SK-N-SH (cell line): ENCODE data around the gene WDR35. TPM values are rescaled to one million over a fixed set of nuclear protein-coding genes. Genes with fewer than 3 reads are reported as not detected.

ENCODE experiments used
- CTCF ChIA-PET: fragments of 300-600, 350-600 bp; formaldehyde crosslinking; extraction: SDS; loops from one replicate; lab custom pipeline; 2021; lab: Yijun Ruan, JAX
- POLR2A ChIA-PET: fragments of 350-600 bp; sonication (Branson Sonifier 250); formaldehyde crosslinking; extraction: SDS; loops from one replicate; lab custom pipeline; 2020; ENCODE audit warnings: antibody characterized with exemption, inconsistent platforms; lab: Yijun Ruan, JAX
- DNase-seq: peaks from one replicate; pipeline ENCODE4 v3.0.0; 2012
- H2AFZ ChIP-seq: fragments of 200-600 bp; sonication (generic); 2 replicates; pipeline ENCODE4 v1.8.1; 2016; ENCODE audit warnings: antibody characterized with exemption, mild to moderate bottlenecking, low read depth
- H3F3A ChIP-seq: fragments of 200-600 bp; sonication (generic); replicated peaks from 2 replicates; pipeline ENCODE3; 2016; ENCODE audit warnings: antibody characterized with exemption, mild to moderate bottlenecking; ENCODE audit not compliant: insufficient read depth
- H3K27ac ChIP-seq, 2 experiments: fragments of 200-500 bp in 1 of 2; fragments of 200-600 bp in 1 of 2; sonication (Bioruptor generic) in 1 of 2; sonication (generic), shearing (Covaris generic) in 1 of 2; 2 replicates each; pipeline versions ENCODE4 v1.5.1 to v1.6.1; 2014 to 2016; ENCODE audit warnings: low read depth in 2 of 2, inconsistent platforms in 1 of 2, low read length in 1 of 2, mild to moderate bottlenecking in 1 of 2, mixed read lengths in 1 of 2
- H3K27me3 ChIP-seq: fragments of 200-600 bp; sonication (generic), shearing (Covaris generic); 2 replicates; pipeline ENCODE4 v1.6.1; 2016; ENCODE audit warnings: mixed run types; ENCODE audit not compliant: insufficient read depth
- H3K36me3 ChIP-seq, 2 experiments: fragments of 200-500 bp in 1 of 2; fragments of 200-600 bp in 1 of 2; sonication (Bioruptor generic) in 1 of 2; sonication (generic) in 1 of 2; replicated peaks in 1 of 2; 2 replicates each; pipeline versions ENCODE3 to v1.5.1; 2014 to 2016; ENCODE audit warnings: low read length in 1 of 2, mild to moderate bottlenecking in 1 of 2; ENCODE audit not compliant: insufficient read depth in 2 of 2, control insufficient read depth in 1 of 2
- H3K4me1 ChIP-seq, 2 experiments: fragments of 200-500 bp in 1 of 2; fragments of 200-600 bp in 1 of 2; sonication (Bioruptor generic) in 1 of 2; sonication (generic), shearing (Covaris generic) in 1 of 2; 2 replicates each; pipeline versions ENCODE4 v1.5.1 to v1.6.1; 2014 to 2016; ENCODE audit warnings: low read depth in 1 of 2, low read length in 1 of 2, mixed run types in 1 of 2; ENCODE audit not compliant: insufficient read depth in 2 of 2, control insufficient read depth in 1 of 2
- H3K4me2 ChIP-seq: fragments of 200-600 bp; sonication (generic), shearing (Covaris generic); 2 replicates; pipeline ENCODE4 v1.6.1; 2017; ENCODE audit warnings: mixed run types
- H3K4me3 ChIP-seq, 2 experiments: fragments of 200-500 bp in 1 of 2; fragments of 200-600 bp in 1 of 2; sonication (Bioruptor generic) in 1 of 2; sonication (generic), shearing (Covaris generic) in 1 of 2; 2 replicates each; pipeline versions ENCODE4 v1.5.1 to v1.8.1; 2014 to 2016; ENCODE audit warnings: low read depth in 2 of 2, inconsistent platforms in 1 of 2, low read length in 1 of 2, mild to moderate bottlenecking in 1 of 2, mixed read lengths in 1 of 2, moderate library complexity in 1 of 2
- H3K79me2 ChIP-seq: fragments of 200-600 bp; sonication (generic); 2 replicates; pipeline ENCODE4 v1.8.1; 2017; ENCODE audit warnings: mild to moderate bottlenecking; ENCODE audit not compliant: insufficient read depth
- H3K9ac ChIP-seq: fragments of 200-600 bp; sonication (generic); 2 replicates; pipeline ENCODE4 v1.6.1; 2017; ENCODE audit warnings: mixed run types
- H3K9me2 ChIP-seq: fragments of 200-600 bp; sonication (generic); 2 replicates; pipeline ENCODE4 v1.6.1; 2017; ENCODE audit warnings: mixed run types
- H3K9me3 ChIP-seq: fragments of 200-600 bp; sonication (generic); 2 replicates; pipeline ENCODE4 v1.6.1; 2017; ENCODE audit warnings: mixed run types, mild to moderate bottlenecking, moderate library complexity
- H4K20me1 ChIP-seq: fragments of 200-600 bp; sonication (generic); 2 replicates; pipeline ENCODE4 v1.6.1; 2017; ENCODE audit warnings: mild to moderate bottlenecking, mixed run types; ENCODE audit not compliant: insufficient read depth
- CHD2 ChIP-seq: fragments of 150-350 bp; IDR thresholded peaks from 2 replicates; pipeline ENCODE4 v1.6.1; 2018; ENCODE audit warnings: low read length; ENCODE audit not compliant: partially characterized antibody
- EP300 ChIP-seq, 2 experiments: IDR thresholded peaks; 2 replicates each; pipeline versions ENCODE4 v1.4.0 to v1.6.1; 2012; ENCODE audit warnings: borderline replicate concordance in 1 of 2, low read depth in 1 of 2, low read length in 1 of 2
- EZH2phosphoT487 ChIP-seq: fragments of 200-600 bp; sonication (generic); IDR thresholded peaks from 2 replicates; pipeline ENCODE4 v1.6.1; 2017; ENCODE audit warnings: low read depth, mixed run types, mild to moderate bottlenecking, antibody characterized with exemption, moderate library complexity, borderline replicate concordance
- FOSL2 ChIP-seq: IDR thresholded peaks from 2 replicates; pipeline ENCODE4 v1.4.0; 2012; ENCODE audit warnings: low read depth, mild to moderate bottlenecking, moderate library complexity, borderline replicate concordance
- GATA2 ChIP-seq: sonication (generic); formaldehyde crosslinking; IDR thresholded peaks from 2 replicates; pipeline ENCODE4 v1.5.0; 2020; ENCODE audit warnings: mild to moderate bottlenecking, missing genetic modification reagents
- MEF2A ChIP-seq: IDR thresholded peaks from 2 replicates; pipeline ENCODE4 v1.4.0; 2012; ENCODE audit warnings: low read depth, borderline replicate concordance
- MXI1 ChIP-seq: IDR thresholded peaks from 2 replicates; pipeline ENCODE4 v1.6.1; 2012; ENCODE audit warnings: mild to moderate bottlenecking, low read depth, low read length, improper control_type of control experiment
- NFIC ChIP-seq: IDR thresholded peaks from 2 replicates; pipeline ENCODE4 v1.4.0; 2012; ENCODE audit warnings: borderline replicate concordance
- POLR2AphosphoS5 ChIP-seq: IDR thresholded peaks from 2 replicates; pipeline ENCODE4 v1.6.1; 2012; ENCODE audit warnings: low read depth, low read length
- RFX5 ChIP-seq: IDR thresholded peaks from 2 replicates; pipeline ENCODE4 v1.6.1; 2012; ENCODE audit warnings: mild to moderate bottlenecking, improper control_type of control experiment, low read length
- SIN3A ChIP-seq: IDR thresholded peaks from 2 replicates; pipeline ENCODE4 v1.6.1; 2012; ENCODE audit warnings: low read depth, mild to moderate bottlenecking, low read length, moderate library complexity, borderline replicate concordance
- SMC3 ChIP-seq: IDR thresholded peaks from 2 replicates; pipeline ENCODE4 v1.6.1; 2012; ENCODE audit warnings: low read depth, low read length, improper control_type of control experiment
- TEAD4 ChIP-seq: IDR thresholded peaks from 2 replicates; pipeline ENCODE4 v1.4.0; 2012; ENCODE audit warnings: mild to moderate bottlenecking, borderline replicate concordance; ENCODE audit not compliant: insufficient read depth
- WGBS: methylation state at CpG from one replicate; pipeline ENCODE4 v1.1.6; 2017; ENCODE audit warnings: low lambda C conversion rate; 5-methylcytosine and 5-hydroxymethylcytosine counted together
- polyA plus RNA-seq, 3 experiments: library from polyadenylated mRNA; depleted of rRNA; stranded (reverse); fragments of >200 nt; gene quantifications; 2 replicates each; pipeline ENCODE4 v1.2.3, GENCODE V29; 2012
- TF ChIP-seq, protein P1 (sequence below): IDR thresholded peaks from 2 replicates; pipeline ENCODE4; 2012
- TF ChIP-seq, protein P2 (sequence below): fragments of 200-600 bp; sonication (generic); IDR thresholded peaks from 2 replicates; pipeline ENCODE4 v1.6.1; 2017; ENCODE audit warnings: antibody characterized with exemption, mild to moderate bottlenecking, moderate library complexity
- TF ChIP-seq, protein P3 (sequence below): IDR thresholded peaks from 2 replicates; pipeline ENCODE4 v1.4.0; 2012; ENCODE audit warnings: low read depth, borderline replicate concordance

Gene WDR35
- polyA plus RNA-seq, 1 of the 3 experiments (the other 2 are of a cell fraction), result 8.6 TPM

DNA sequence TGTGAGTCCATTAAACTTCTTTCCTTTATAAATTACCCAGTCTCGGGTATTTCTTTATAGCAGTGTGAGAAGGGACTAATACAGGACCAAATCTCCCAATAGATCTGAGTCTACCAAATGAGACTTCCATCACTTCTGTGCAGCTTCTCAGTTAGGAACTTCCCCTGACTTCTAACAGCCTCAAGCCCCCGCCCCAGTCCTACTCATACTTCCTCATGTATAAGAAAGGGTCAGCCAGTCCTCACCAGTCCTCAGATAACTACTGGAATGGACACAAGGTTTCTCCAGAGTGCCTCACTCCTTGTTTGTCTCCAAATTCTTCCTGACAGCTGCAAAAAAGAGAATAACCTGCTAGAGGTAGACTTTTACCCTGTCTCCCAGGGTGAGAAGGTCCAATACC is 107.6 kb downstream of the WDR35 start:
- H4K20me1 ChIP-seq, result no peaks in the 10 kb centered on the region
- H3K27ac ChIP-seq, result no peak overlapping the region
- H3K4me1 ChIP-seq, result no peaks in the 10 kb centered on the region; a peak in 1 of 4 replicates
- CTCF ChIA-PET, result interaction anchor here (0.8 kb wide), 1 partner anchor 19 kb away, joined by 5 read pairs; no protein-coding TSS in a partner anchor
- H3K4me3 ChIP-seq, result no peak overlapping the region
- no peaks in the 10 kb centered on the region for H3K36me3 ChIP-seq
- no peaks in the 10 kb centered on the region for H3F3A ChIP-seq
- H2AFZ ChIP-seq, result no peak overlapping the region
- peaks cover 5% of the 10 kb centered on the region; the same call in 1 of the 2 replicates for H3K27me3 ChIP-seq
- H3K9me3 ChIP-seq, result no peaks in the 10 kb centered on the region
- H3K79me2 ChIP-seq, result no peaks in the 10 kb centered on the region
- H3K9me2 ChIP-seq, result no peaks in the 10 kb centered on the region
- no peak for DNase-seq
- no peak overlapping the region for H3K9ac ChIP-seq
- H3K4me2 ChIP-seq, result no peak overlapping the region
- POLR2A ChIA-PET, result no interaction called here
- 18% methylated on average over 2 of the region's 2 CpGs for WGBS
- TF ChIP-seq EZH2phosphoT487, result no peak
- TF ChIP-seq RFX5, result no peak
- TF ChIP-seq CHD2, result no peak
- no peak for TF ChIP-seq MXI1
- no peak for TF ChIP-seq EP300 (IDR thresholded peaks at IDR 0.05; ENCODE audit: borderline replicate concordance in 1 of 2, low read depth in 1 of 2, low read length in 1 of 2)
- no peak for TF ChIP-seq GATA2 (CRISPR knock-in tag)
- no peak for TF ChIP-seq NFIC
- TF ChIP-seq, protein P1, sequence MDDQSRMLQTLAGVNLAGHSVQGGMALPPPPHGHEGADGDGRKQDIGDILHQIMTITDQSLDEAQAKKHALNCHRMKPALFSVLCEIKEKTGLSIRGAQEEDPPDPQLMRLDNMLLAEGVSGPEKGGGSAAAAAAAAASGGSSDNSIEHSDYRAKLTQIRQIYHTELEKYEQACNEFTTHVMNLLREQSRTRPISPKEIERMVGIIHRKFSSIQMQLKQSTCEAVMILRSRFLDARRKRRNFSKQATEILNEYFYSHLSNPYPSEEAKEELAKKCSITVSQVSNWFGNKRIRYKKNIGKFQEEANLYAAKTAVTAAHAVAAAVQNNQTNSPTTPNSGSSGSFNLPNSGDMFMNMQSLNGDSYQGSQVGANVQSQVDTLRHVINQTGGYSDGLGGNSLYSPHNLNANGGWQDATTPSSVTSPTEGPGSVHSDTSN, result no peak
- TF ChIP-seq, protein P2, sequence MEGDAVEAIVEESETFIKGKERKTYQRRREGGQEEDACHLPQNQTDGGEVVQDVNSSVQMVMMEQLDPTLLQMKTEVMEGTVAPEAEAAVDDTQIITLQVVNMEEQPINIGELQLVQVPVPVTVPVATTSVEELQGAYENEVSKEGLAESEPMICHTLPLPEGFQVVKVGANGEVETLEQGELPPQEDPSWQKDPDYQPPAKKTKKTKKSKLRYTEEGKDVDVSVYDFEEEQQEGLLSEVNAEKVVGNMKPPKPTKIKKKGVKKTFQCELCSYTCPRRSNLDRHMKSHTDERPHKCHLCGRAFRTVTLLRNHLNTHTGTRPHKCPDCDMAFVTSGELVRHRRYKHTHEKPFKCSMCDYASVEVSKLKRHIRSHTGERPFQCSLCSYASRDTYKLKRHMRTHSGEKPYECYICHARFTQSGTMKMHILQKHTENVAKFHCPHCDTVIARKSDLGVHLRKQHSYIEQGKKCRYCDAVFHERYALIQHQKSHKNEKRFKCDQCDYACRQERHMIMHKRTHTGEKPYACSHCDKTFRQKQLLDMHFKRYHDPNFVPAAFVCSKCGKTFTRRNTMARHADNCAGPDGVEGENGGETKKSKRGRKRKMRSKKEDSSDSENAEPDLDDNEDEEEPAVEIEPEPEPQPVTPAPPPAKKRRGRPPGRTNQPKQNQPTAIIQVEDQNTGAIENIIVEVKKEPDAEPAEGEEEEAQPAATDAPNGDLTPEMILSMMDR, result no peak
- TF ChIP-seq SIN3A, result no peak
- TF ChIP-seq POLR2AphosphoS5, result no peak
- TF ChIP-seq TEAD4, result no peak
- TF ChIP-seq, protein P3, sequence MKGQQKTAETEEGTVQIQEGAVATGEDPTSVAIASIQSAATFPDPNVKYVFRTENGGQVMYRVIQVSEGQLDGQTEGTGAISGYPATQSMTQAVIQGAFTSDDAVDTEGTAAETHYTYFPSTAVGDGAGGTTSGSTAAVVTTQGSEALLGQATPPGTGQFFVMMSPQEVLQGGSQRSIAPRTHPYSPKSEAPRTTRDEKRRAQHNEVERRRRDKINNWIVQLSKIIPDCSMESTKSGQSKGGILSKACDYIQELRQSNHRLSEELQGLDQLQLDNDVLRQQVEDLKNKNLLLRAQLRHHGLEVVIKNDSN, result no peak
- no peak for TF ChIP-seq SMC3
- TF ChIP-seq FOSL2, result no peak
- no peak for TF ChIP-seq MEF2A
